ENCODE results near the gene ZMYND10. TPM values are rescaled to one million over a fixed set of nuclear protein-coding genes. Genes with fewer than 3 reads are reported as not detected.

ZMYND10 gene
- total RNA-seq, 1 experiment from 2014 or later, result 0.67 TPM

DNA sequence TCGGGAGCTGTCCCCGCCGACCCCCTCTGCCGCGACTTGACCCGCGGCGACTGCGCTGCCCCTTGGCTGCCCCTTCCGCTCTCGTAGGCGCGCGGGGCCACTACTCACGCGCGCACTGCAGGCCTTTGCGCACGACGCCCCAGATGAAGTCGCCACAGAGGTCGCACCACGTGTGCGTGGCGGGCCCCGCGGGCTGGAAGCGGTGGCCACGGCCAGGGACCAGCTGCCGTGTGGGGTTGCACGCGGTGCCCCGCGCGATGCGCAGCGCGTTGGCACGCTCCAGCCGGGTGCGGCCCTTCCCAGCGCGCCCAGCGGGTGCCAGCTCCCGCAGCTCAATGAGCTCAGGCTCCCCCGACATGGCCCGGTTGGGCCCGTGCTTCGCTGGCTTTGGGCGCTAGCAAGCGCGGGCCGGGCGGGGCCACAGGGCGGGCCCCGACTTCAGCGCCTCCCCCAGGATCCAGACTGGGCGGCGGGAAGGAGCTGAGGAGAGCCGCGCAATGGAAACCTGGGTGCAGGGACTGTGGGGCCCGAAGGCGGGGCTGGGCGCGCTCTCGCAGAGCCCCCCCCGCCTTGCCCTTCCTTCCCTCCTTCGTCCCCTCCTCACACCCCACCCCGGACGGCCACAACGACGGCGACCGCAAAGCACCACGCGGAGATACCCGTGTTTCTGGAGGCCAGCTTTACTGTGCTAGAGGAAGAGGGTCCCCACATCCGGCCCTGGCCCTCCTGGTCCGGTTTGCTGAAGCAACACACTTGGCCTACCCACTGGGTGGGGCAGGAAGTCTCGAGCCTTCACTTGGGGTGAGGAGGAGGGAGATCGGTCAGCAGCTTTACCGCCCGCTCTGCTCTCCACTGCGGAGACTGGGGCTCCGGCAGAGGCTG, 4.8 kb downstream of the ZMYND10 start, which contains the start of gene RASSF1:
TSS of gene RASSF1 (minus strand) at position 389 of the 882 bp plus-strand sequence. CDS start at position 358, 31 bp downstream.
- POLR2A ChIA-PET (ENCODE audit: low non-redundant PET), result no interaction called here
- CTCF ChIA-PET, result no interaction called here
- DNase-seq (ENCODE audit: low spot score), result no peak

DNA sequence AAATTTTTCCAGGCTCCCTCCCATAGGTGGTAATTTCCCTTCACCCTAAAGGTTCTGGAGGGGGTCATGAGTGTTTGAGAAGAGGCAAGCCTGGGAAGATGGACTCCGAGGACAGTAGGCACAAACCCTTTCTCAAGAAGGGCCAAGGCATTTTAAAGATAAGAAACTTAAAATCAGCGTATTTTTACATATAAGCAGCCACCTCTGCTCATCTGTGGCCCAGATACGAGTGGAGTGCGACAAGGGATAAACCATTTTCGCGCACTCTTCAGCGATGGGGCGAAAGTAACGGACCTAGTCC, 5.4 kb downstream of the ZMYND10 start:
- H3K4me3 ChIP-seq (ENCODE audit: low read depth, low read length, poor library complexity, severe bottlenecking), result no peak overlapping the region
- intact Hi-C loops (cut with micrococcal nuclease; ENCODE audit: unreplicated experiment), result no loop called here
- TF ChIP-seq, protein P1, sequence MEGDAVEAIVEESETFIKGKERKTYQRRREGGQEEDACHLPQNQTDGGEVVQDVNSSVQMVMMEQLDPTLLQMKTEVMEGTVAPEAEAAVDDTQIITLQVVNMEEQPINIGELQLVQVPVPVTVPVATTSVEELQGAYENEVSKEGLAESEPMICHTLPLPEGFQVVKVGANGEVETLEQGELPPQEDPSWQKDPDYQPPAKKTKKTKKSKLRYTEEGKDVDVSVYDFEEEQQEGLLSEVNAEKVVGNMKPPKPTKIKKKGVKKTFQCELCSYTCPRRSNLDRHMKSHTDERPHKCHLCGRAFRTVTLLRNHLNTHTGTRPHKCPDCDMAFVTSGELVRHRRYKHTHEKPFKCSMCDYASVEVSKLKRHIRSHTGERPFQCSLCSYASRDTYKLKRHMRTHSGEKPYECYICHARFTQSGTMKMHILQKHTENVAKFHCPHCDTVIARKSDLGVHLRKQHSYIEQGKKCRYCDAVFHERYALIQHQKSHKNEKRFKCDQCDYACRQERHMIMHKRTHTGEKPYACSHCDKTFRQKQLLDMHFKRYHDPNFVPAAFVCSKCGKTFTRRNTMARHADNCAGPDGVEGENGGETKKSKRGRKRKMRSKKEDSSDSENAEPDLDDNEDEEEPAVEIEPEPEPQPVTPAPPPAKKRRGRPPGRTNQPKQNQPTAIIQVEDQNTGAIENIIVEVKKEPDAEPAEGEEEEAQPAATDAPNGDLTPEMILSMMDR (conservative IDR thresholded peaks at IDR 0.05; ENCODE audit: low read depth, low read length), result no peak
- no peak for TF ChIP-seq EZH2 (IDR thresholded peaks at IDR 0.05; ENCODE audit: borderline replicate concordance, low read depth, low read length, poor library complexity, severe bottlenecking)
- H3K27me3 ChIP-seq (replicated peaks; ENCODE audit: insufficient read depth, low read depth, low read length, poor library complexity), result no peaks in the 10 kb centered on the region
- ChIA-PET CTCF (no interaction called here), POLR2A (ENCODE audit: low non-redundant PET) (no interaction called here)
- H3K27ac ChIP-seq (ENCODE audit: low read depth, low read length, poor library complexity, severe bottlenecking), result no peak overlapping the region
- no peaks in the 10 kb centered on the region for H3K36me3 ChIP-seq (ENCODE audit: insufficient read depth, low read length, poor library complexity, severe bottlenecking)
- no peaks in the 10 kb centered on the region for H3K4me1 ChIP-seq (ENCODE audit: insufficient read depth, low read length, poor library complexity, severe bottlenecking)
- BruUV-seq (replicated peaks), result no TSS peak
- no peaks in the 10 kb centered on the region for H3K9me3 ChIP-seq (ENCODE audit: low read depth, low read length, poor library complexity, severe bottlenecking)
- DNase-seq (ENCODE audit: low spot score), result no peak

More for the DNA sequence above, 4.8 kb downstream of the ZMYND10 start, which contains the start of gene RASSF1:
- no peaks in the 10 kb centered on the region for H3K36me3 ChIP-seq (ENCODE audit: insufficient read depth, low read length, poor library complexity, severe bottlenecking)
- BruUV-seq (replicated peaks), result no TSS peak
- no peak for TF ChIP-seq EZH2 (IDR thresholded peaks at IDR 0.05; ENCODE audit: borderline replicate concordance, low read depth, low read length, poor library complexity, severe bottlenecking)
- TF ChIP-seq, protein P1 (conservative IDR thresholded peaks at IDR 0.05; ENCODE audit: low read depth, low read length), result no peak
- peaks cover 2% of the 10 kb centered on the region for H3K4me1 ChIP-seq (ENCODE audit: insufficient read depth, low read length, poor library complexity, severe bottlenecking)
- no peaks in the 10 kb centered on the region for H3K9me3 ChIP-seq (ENCODE audit: low read depth, low read length, poor library complexity, severe bottlenecking)
- intact Hi-C loops (cut with micrococcal nuclease; ENCODE audit: unreplicated experiment), result no loop called here
- no peak within 1 kb of the TSS for H3K27ac ChIP-seq (ENCODE audit: low read depth, low read length, poor library complexity, severe bottlenecking)
- H3K27me3 ChIP-seq (replicated peaks; ENCODE audit: insufficient read depth, low read depth, low read length, poor library complexity), result no peaks in the 10 kb centered on the region
- H3K4me3 ChIP-seq (ENCODE audit: low read depth, low read length, poor library complexity, severe bottlenecking), result no peak within 1 kb of the TSS

DNA sequence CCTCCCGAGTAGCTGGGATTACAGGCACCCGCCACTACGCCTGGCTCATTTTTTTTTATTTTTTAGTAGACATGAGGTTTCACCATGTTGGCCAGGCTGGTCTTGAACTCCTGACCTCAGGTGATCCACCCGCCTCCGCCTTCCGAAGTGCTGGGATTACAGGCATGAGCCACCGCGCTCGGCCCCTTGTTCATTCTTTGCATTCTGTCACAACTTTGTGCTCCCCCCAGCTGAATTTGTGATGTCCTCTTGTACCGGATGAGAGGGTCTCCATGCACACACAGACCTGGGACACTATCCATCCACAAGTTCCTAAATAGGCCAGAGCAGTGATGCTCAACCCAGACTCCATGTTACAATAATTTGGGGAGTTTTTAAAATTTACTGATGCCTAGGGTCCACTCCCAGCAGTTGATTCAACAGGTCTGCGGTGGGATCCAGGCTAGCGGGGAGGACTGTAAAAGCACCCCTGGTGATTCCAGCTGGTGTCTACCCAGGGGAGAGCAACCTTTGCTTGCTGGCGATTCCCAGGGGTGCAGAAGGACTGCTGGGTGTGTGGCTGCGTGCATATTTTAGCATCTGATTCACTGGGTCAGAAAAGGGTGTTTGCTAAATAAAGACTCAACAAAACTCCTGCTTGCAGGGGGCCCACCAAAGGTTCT, 5.9 kb downstream of the ZMYND10 start:
- H3K36me3 ChIP-seq (ENCODE audit: insufficient read depth, low read length, poor library complexity, severe bottlenecking), result no peaks in the 10 kb centered on the region
- H3K4me3 ChIP-seq (ENCODE audit: low read depth, low read length, poor library complexity, severe bottlenecking), result no peak overlapping the region
- no peaks in the 10 kb centered on the region for H3K4me1 ChIP-seq (ENCODE audit: insufficient read depth, low read length, poor library complexity, severe bottlenecking)
- DNase-seq (ENCODE audit: low spot score), result no peak
- H3K27ac ChIP-seq (ENCODE audit: low read depth, low read length, poor library complexity, severe bottlenecking), result no peak overlapping the region
- intact Hi-C loops (cut with micrococcal nuclease; ENCODE audit: unreplicated experiment), result no loop called here
- TF ChIP-seq, protein P1 (conservative IDR thresholded peaks at IDR 0.05; ENCODE audit: low read depth, low read length), result no peak
- no peak for TF ChIP-seq EZH2 (IDR thresholded peaks at IDR 0.05; ENCODE audit: borderline replicate concordance, low read depth, low read length, poor library complexity, severe bottlenecking)
- POLR2A ChIA-PET (ENCODE audit: low non-redundant PET), result no interaction called here
- no peaks in the 10 kb centered on the region for H3K9me3 ChIP-seq (ENCODE audit: low read depth, low read length, poor library complexity, severe bottlenecking)
- no TSS peak for BruUV-seq (replicated peaks)
- CTCF ChIA-PET, result no interaction called here
- no peaks in the 10 kb centered on the region for H3K27me3 ChIP-seq (replicated peaks; ENCODE audit: insufficient read depth, low read depth, low read length, poor library complexity)

Measured in A673 (cell line).